Gastroesophageal sphincter (tissue), 4 donors: ENCODE data around the gene SNED1. TPM values are rescaled to one million over a fixed set of nuclear protein-coding genes. Genes with fewer than 3 reads are reported as not detected.

Source experiments
- ATAC-seq: fragments of 150-250 bp; one replicate; pipeline ENCODE4 v1.9.1; 2016; ENCODE audit warnings: mild to moderate bottlenecking, moderate library complexity
- H3K27ac ChIP-seq, 4 donors: fragments of 200-600 bp; sonication (generic) in 3 of 4; 1 replicate in 3 of 4; 2 replicates in 1 of 4; pipeline ENCODE4 v1.5.1; 2016 to 2019
- H3K27me3 ChIP-seq: fragments of 200-600 bp; sonication (generic); one replicate; pipeline ENCODE4 v1.5.1; 2019
- H3K36me3 ChIP-seq, 2 donors: fragments of 200-600 bp; sonication (generic); one replicate each; pipeline ENCODE4 v1.5.1; 2019; ENCODE audit warnings: control low read depth in 1 of 2
- H3K4me1 ChIP-seq, 3 donors: fragments of 200-600 bp; sonication (generic); 1 replicate in 2 of 3; 2 replicates in 1 of 3; pipeline ENCODE4 v1.5.1; 2016 to 2019; ENCODE audit warnings: control low read depth in 2 of 3
- H3K4me3 ChIP-seq, 2 donors: fragments of 200-600 bp; sonication (generic); one replicate each; pipeline ENCODE4 v1.5.1; 2019; ENCODE audit warnings: mild to moderate bottlenecking in 1 of 2, moderate library complexity in 1 of 2
- H3K9me3 ChIP-seq, 3 donors: fragments of 200-600 bp; sonication (generic); one replicate each; pipeline ENCODE4 v1.5.1; 2017 to 2019; ENCODE audit warnings: control low read depth in 2 of 3
- CTCF ChIP-seq, 4 experiments: fragments of 200-600 bp in 2 of 4; fragments of 450-650 bp in 2 of 4; sonication (generic) in 1 of 4; IDR thresholded peaks; one replicate each; pipeline ENCODE4 v1.5.1; 2017 to 2019; ENCODE audit warnings: antibody characterized with exemption in 4 of 4, mild to moderate bottlenecking in 2 of 4, moderate library complexity in 2 of 4
- EP300 ChIP-seq: sonication (generic); formaldehyde crosslinking; IDR thresholded peaks from one replicate; pipeline ENCODE4 v1.6.1; 2017; ENCODE audit warnings: antibody characterized with exemption, mild to moderate bottlenecking
- POLR2A ChIP-seq, 2 donors: fragments of 450-650 bp; IDR thresholded peaks; one replicate each; pipeline ENCODE4 v1.6.1; 2017; ENCODE audit warnings: antibody characterized with exemption in 2 of 2, mild to moderate bottlenecking in 2 of 2, moderate library complexity in 1 of 2
- POLR2AphosphoS5 ChIP-seq: sonication (generic); formaldehyde crosslinking; IDR thresholded peaks from one replicate; pipeline ENCODE4 v1.6.1; 2017; ENCODE audit warnings: antibody characterized with exemption
- WGBS, 2 donors: methylation state at CpG; one replicate each; pipeline ENCODE4 v1.1.5; 2018; ENCODE audit warnings: low coverage in 1 of 2; 5-methylcytosine and 5-hydroxymethylcytosine counted together
- total RNA-seq, 4 donors: library from RNA; depleted of rRNA; stranded (reverse); fragments of >200 nt; gene quantifications; one replicate each; pipeline ENCODE4 v1.1.0, GENCODE V29; 2016

SNED1 gene
- total RNA-seq, 4 donors from 2014 or later, result 8.3 to 29.9 (median 14.6) TPM

- Histone ChIP-seq H3K27me3 (peaks cover 29% of the 10 kb centered on the region), H3K36me3 (peaks cover 0 to 65% of the 10 kb centered on the region in 2 donors), H3K9me3 (no peaks in the 10 kb centered on the region), H3K4me1 (peaks cover 0 to 20% (median 8%) of the 10 kb centered on the region in 3 donors), H3K27ac (no peak overlapping the region), H3K4me3 (no peak overlapping the region)
- no peak for ATAC-seq
- WGBS, 2 donors, result 80% methylated on average over 1 of the region's 31 CpGs; no CpG with 5 or more reads in 1 of the 2 donors
- TF ChIP-seq EP300, result no peak
- no peak for TF ChIP-seq CTCF (IDR thresholded peaks at IDR 0.05)
- TF ChIP-seq POLR2AphosphoS5, result no peak
- no peak for TF ChIP-seq POLR2A (IDR thresholded peaks at IDR 0.05)
Measured at GRCh38 chr2:241035142-241035817, 36.9 kb downstream of the SNED1 start.

GRCh38 chr2:241035818-241036396 lies 37.5 kb downstream of the SNED1 start:
- ATAC-seq, result no peak
- Histone ChIP-seq H3K4me3 (peak overlapping the region; percentile 3 to 42), H3K27me3 (peaks cover 29% of the 10 kb centered on the region), H3K9me3 (no peaks in the 10 kb centered on the region), H3K36me3 (peaks cover 0 to 65% of the 10 kb centered on the region in 2 donors), H3K27ac (no peak overlapping the region), H3K4me1 (peaks cover 0 to 20% (median 8%) of the 10 kb centered on the region in 3 donors)
- TF ChIP-seq POLR2AphosphoS5 (no peak), POLR2A (IDR thresholded peaks at IDR 0.05) (no peak), EP300 (no peak), CTCF (IDR thresholded peaks at IDR 0.05) (no peak)
- WGBS, 2 donors, result 3 to 18% methylated on average over 12 of the region's 39 CpGs

- no CpG with 5 or more reads among the region's 36 CpGs for whole genome bisulfite sequencing, 2 donors
- peak overlapping the region; percentile 3 to 42 for H3K4me3 ChIP-seq
- peaks cover 0 to 60% of the 10 kb centered on the region in 2 donors for H3K36me3 ChIP-seq
- TF ChIP-seq POLR2A (IDR thresholded peaks at IDR 0.05) (no peak), EP300 (no peak)
- H3K9me3 ChIP-seq, result no peaks in the 10 kb centered on the region
- peaks cover 0 to 20% (median 8%) of the 10 kb centered on the region in 3 donors for H3K4me1 ChIP-seq
- no peak overlapping the region for H3K27ac ChIP-seq
- ATAC-seq, result peak; percentile 12
- peaks cover 29% of the 10 kb centered on the region for H3K27me3 ChIP-seq
Measured at GRCh38 chr2:241036397-241036963, 38.1 kb downstream of the SNED1 start.

GRCh38 chr2:241036964-241037421 lies 38.6 kb downstream of the SNED1 start:
- H3K27ac ChIP-seq, result no peak overlapping the region
- H3K4me1 ChIP-seq, result peaks cover 0 to 20% (median 8%) of the 10 kb centered on the region in 3 donors
- peaks cover 0 to 60% of the 10 kb centered on the region in 2 donors for H3K36me3 ChIP-seq
- TF ChIP-seq EP300 (no peak), POLR2A (IDR thresholded peaks at IDR 0.05) (no peak), POLR2AphosphoS5 (no peak), CTCF (IDR thresholded peaks at IDR 0.05) (no peak)
- no peaks in the 10 kb centered on the region for H3K9me3 ChIP-seq
- peaks cover 29% of the 10 kb centered on the region for H3K27me3 ChIP-seq
- H3K4me3 ChIP-seq, result peak overlapping the region in 1 of 2 donors; percentile 42
- ATAC-seq, result no peak
- WGBS, 2 donors, result no CpG with 5 or more reads among the region's 18 CpGs

GRCh38 chr2:241037498-241037897 lies 39.1 kb downstream of the SNED1 start:
- H3K4me1 ChIP-seq, result peaks cover 0 to 20% (median 8%) of the 10 kb centered on the region in 3 donors
- H3K36me3 ChIP-seq, result peaks cover 0 to 59% of the 10 kb centered on the region in 2 donors
- TF ChIP-seq POLR2A (IDR thresholded peaks at IDR 0.05) (no peak), CTCF (IDR thresholded peaks at IDR 0.05) (no peak), EP300 (no peak)
- no peak overlapping the region for H3K27ac ChIP-seq
- 95% methylated on average over 3 of the region's 9 CpGs; no CpG with 5 or more reads in 1 of the 2 donors for WGBS, 2 donors
- no peak overlapping the region for H3K4me3 ChIP-seq
- peaks cover 29% of the 10 kb centered on the region for H3K27me3 ChIP-seq
- no peaks in the 10 kb centered on the region for H3K9me3 ChIP-seq
- no peak for ATAC-seq
